H9 (cell line): Measurements from ENCODE around the gene BICD1. TPM values are rescaled to one million over a fixed set of nuclear protein-coding genes. Genes with fewer than 3 reads are reported as not detected.

ENCODE experiments used
- DNase-seq: peaks from one replicate; pipeline ENCODE4 v3.0.0-alpha.2; 2017
- H2AFZ ChIP-seq: one replicate; pipeline ENCODE4 v1.6.1; 2013; ENCODE audit warnings: mild to moderate bottlenecking, low read length, control low read depth, moderate library complexity
- H2AK5ac ChIP-seq: 2 replicates; pipeline ENCODE4 v1.6.1; 2013; ENCODE audit warnings: low read length, control low read depth, mixed read lengths; ENCODE audit not compliant: insufficient read length
- H2BK120ac ChIP-seq: one replicate; pipeline ENCODE4 v1.6.1; 2013; ENCODE audit warnings: low read depth, mild to moderate bottlenecking, low read length, control low read depth, inconsistent platforms; ENCODE audit not compliant: poor library complexity, severe bottlenecking
- H2BK12ac ChIP-seq: 2 replicates; pipeline ENCODE4 v1.6.1; 2013; ENCODE audit warnings: low read length, control low read depth, mixed read lengths, low read depth; ENCODE audit not compliant: insufficient read length
- H2BK15ac ChIP-seq: 2 replicates; pipeline ENCODE4 v1.6.1; 2013; ENCODE audit warnings: low read depth, low read length, control low read depth
- H2BK20ac ChIP-seq: one replicate; pipeline ENCODE4 v1.6.1; 2013; ENCODE audit warnings: low read depth, mild to moderate bottlenecking, low read length, control low read depth, inconsistent platforms; ENCODE audit not compliant: poor library complexity, severe bottlenecking
- H2BK5ac ChIP-seq: 2 replicates; pipeline ENCODE4 v1.6.1; 2013; ENCODE audit warnings: low read length, control low read depth, mixed read lengths; ENCODE audit not compliant: insufficient read length
- H3K14ac ChIP-seq: 2 replicates; pipeline ENCODE4 v1.6.1; 2013; ENCODE audit warnings: low read length, control low read depth; ENCODE audit not compliant: insufficient read depth
- H3K18ac ChIP-seq: 2 replicates; pipeline ENCODE4 v1.6.1; 2013; ENCODE audit warnings: low read depth, mild to moderate bottlenecking, mixed read lengths, low read length, control low read depth; ENCODE audit not compliant: insufficient read length
- H3K23ac ChIP-seq: 2 replicates; pipeline ENCODE4 v1.6.1; 2013; ENCODE audit warnings: low read length, control low read depth, mixed read lengths, low read depth; ENCODE audit not compliant: insufficient read length
- H3K23me2 ChIP-seq: 2 replicates; pipeline ENCODE4 v1.6.1; 2013; ENCODE audit warnings: low read depth, mild to moderate bottlenecking, mixed read lengths, low read length, control low read depth; ENCODE audit not compliant: insufficient read length, poor library complexity, severe bottlenecking
- H3K27ac ChIP-seq: 2 replicates; pipeline ENCODE4 v1.5.1; 2013; ENCODE audit warnings: low read length, control low read depth, mixed read lengths, low read depth; ENCODE audit not compliant: insufficient read length
- H3K27me3 ChIP-seq: 2 replicates; pipeline ENCODE4 v1.6.1; 2013; ENCODE audit warnings: low read length, control low read depth, inconsistent platforms; ENCODE audit not compliant: insufficient read depth
- H3K4ac ChIP-seq: 2 replicates; pipeline ENCODE4 v1.6.1; 2013; ENCODE audit warnings: low read depth, mild to moderate bottlenecking, control low read depth, inconsistent platforms, low read length, moderate library complexity
- H3K4me1 ChIP-seq: 2 replicates; pipeline ENCODE4 v1.6.1; 2013; ENCODE audit warnings: low read length, control low read depth, inconsistent platforms; ENCODE audit not compliant: insufficient read depth
- H3K4me2 ChIP-seq: 2 replicates; pipeline ENCODE4 v1.6.1; 2013; ENCODE audit warnings: low read length, control low read depth, mixed read lengths; ENCODE audit not compliant: insufficient read length, insufficient read depth
- H3K56ac ChIP-seq: 2 replicates; pipeline ENCODE4 v1.6.1; 2013; ENCODE audit warnings: low read depth, mild to moderate bottlenecking, mixed read lengths, low read length, control low read depth; ENCODE audit not compliant: insufficient read length
- H3K79me1 ChIP-seq: 2 replicates; pipeline ENCODE4 v1.6.1; 2013; ENCODE audit warnings: low read depth, mild to moderate bottlenecking, moderate library complexity, low read length, control low read depth, inconsistent platforms; ENCODE audit not compliant: insufficient read depth, poor library complexity, severe bottlenecking
- H3K79me2 ChIP-seq: 2 replicates; pipeline ENCODE4 v1.6.1; 2013; ENCODE audit warnings: low read length, control low read depth, inconsistent platforms; ENCODE audit not compliant: insufficient read depth
- H3K9ac ChIP-seq: 2 replicates; pipeline ENCODE4 v1.6.1; 2013; ENCODE audit warnings: low read length, control low read depth, mixed read lengths; ENCODE audit not compliant: insufficient read length; ENCODE audit errors: extremely low read depth
- H3K9me3 ChIP-seq: one replicate; pipeline ENCODE4 v1.6.1; 2013; ENCODE audit warnings: low read depth, low read length, inconsistent platforms; ENCODE audit not compliant: control insufficient read depth
- H3T11ph ChIP-seq: one replicate; pipeline ENCODE4 v1.6.1; 2013; ENCODE audit warnings: mild to moderate bottlenecking, low read length, control low read depth, inconsistent platforms
- H4K20me1 ChIP-seq: one replicate; pipeline ENCODE4 v1.6.1; 2013; ENCODE audit not compliant: control insufficient read depth, insufficient read length, insufficient read depth
- H4K5ac ChIP-seq: 2 replicates; pipeline ENCODE4 v1.6.1; 2013; ENCODE audit warnings: low read depth, mild to moderate bottlenecking, mixed read lengths, low read length, control low read depth; ENCODE audit not compliant: insufficient read length
- H4K8ac ChIP-seq: replicated peaks from 2 replicates; pipeline ENCODE4 v1.6.1; 2013; ENCODE audit warnings: low read length, control low read depth, mixed read lengths, low read depth; ENCODE audit not compliant: insufficient read length
- H4K91ac ChIP-seq: 2 replicates; pipeline ENCODE4 v1.6.1; 2013; ENCODE audit warnings: low read depth, mild to moderate bottlenecking, moderate library complexity, mixed read lengths, low read length, control low read depth; ENCODE audit not compliant: insufficient read length
- H3K27ac Mint-ChIP-seq, 3 experiments: 2 replicates in 2 of 3; 3 replicates in 1 of 3; pipeline ENCODE4 v1.8.0; 2020 to 2021; ENCODE audit warnings: mixed read lengths in 3 of 3, mild to moderate bottlenecking in 1 of 3, moderate library complexity in 1 of 3
- H3K27me3 Mint-ChIP-seq: 2 replicates; pipeline ENCODE4 v1.8.0; 2021; ENCODE audit warnings: low read depth, mild to moderate bottlenecking, moderate library complexity, mixed read lengths
- H3K36me3 Mint-ChIP-seq, 3 experiments: 2 replicates in 2 of 3; 3 replicates in 1 of 3; pipeline ENCODE4 v1.8.0; 2020 to 2021; ENCODE audit warnings: low read depth in 3 of 3, mixed read lengths in 3 of 3; ENCODE audit not compliant: insufficient read depth in 1 of 3
- H3K4me1 Mint-ChIP-seq, 2 experiments: 2 replicates each; pipeline ENCODE4 v1.8.0; 2020; ENCODE audit warnings: mixed read lengths in 2 of 2
- H3K4me3 Mint-ChIP-seq, 2 experiments: 2 replicates in 1 of 2; 3 replicates in 1 of 2; pipeline ENCODE4 v1.8.0; 2020 to 2021; ENCODE audit warnings: mild to moderate bottlenecking in 2 of 2, mixed read lengths in 2 of 2, moderate library complexity in 1 of 2
- H3K9me3 Mint-ChIP-seq, 2 experiments: 2 replicates in 1 of 2; 3 replicates in 1 of 2; pipeline ENCODE4 v1.8.0; 2020; ENCODE audit warnings: mild to moderate bottlenecking in 2 of 2, mixed read lengths in 2 of 2, moderate library complexity in 1 of 2
- CTCF ChIP-seq: fragments of 200-600 bp; sonication (generic); conservative IDR thresholded peaks from 3 replicates; pipeline ENCODE4 v1.8.0; 2021; ENCODE audit warnings: antibody characterized with exemption, mild to moderate bottlenecking
- WGBS: extraction: QIAGEN DNeasy Blood & Tissue Kit; methylation state at CpG from one replicate; pipeline ENCODE4 v1.1.7; 2013; ENCODE audit warnings: missing lambda C conversion rate, low lambda C conversion rate, mixed read lengths; ENCODE audit not compliant: insufficient read length; ENCODE audit errors: extremely low coverage; 5-methylcytosine and 5-hydroxymethylcytosine counted together
- total RNA-seq: library from RNA; stranded (reverse); gene quantifications from 2 replicates; pipeline ENCODE4 v1.2.1, GENCODE V29; 2021

Gene BICD1
- total RNA-seq, 1 experiment from 2014 or later: 134 TPM

GRCh38 chr12:32257695-32258496, 151.2 kb downstream of the BICD1 start:
- Histone ChIP-seq H3K23ac (no peak overlapping the region), H3K79me2 (no peaks in the 10 kb centered on the region), H3K4ac (no peak overlapping the region), H3K9me3 (no peaks in the 10 kb centered on the region), H3K23me2 (no peaks in the 10 kb centered on the region), H3K79me1 (no peaks in the 10 kb centered on the region), H4K20me1 (no peaks in the 10 kb centered on the region), H4K8ac (no peak overlapping the region), H3T11ph (no peak overlapping the region), H2AFZ (no peak overlapping the region), H2BK12ac (no peak overlapping the region), H2AK5ac (no peak overlapping the region), H2BK15ac (no peak overlapping the region), H3K4me1 (no peaks in the 10 kb centered on the region; the same call in 1 of the 2 replicates), H3K27ac (no peak overlapping the region), H2BK5ac (no peak overlapping the region), H3K14ac (no peak overlapping the region), H4K5ac (no peak overlapping the region), H3K4me2 (no peak overlapping the region), H3K18ac (no peak overlapping the region), H3K27me3 (no peaks in the 10 kb centered on the region), H3K56ac (no peak overlapping the region), H3K9ac (no peak overlapping the region), H2BK20ac (no peak overlapping the region), H2BK120ac (no peak overlapping the region), H4K91ac (no peak overlapping the region)
- no peak for DNase-seq
- H3K4me1 Mint-ChIP-seq: peaks cover 16 to 29% of the 10 kb centered on the region in 2 experiments
- no peak overlapping the region for H3K4me3 Mint-ChIP-seq
- H3K36me3 Mint-ChIP-seq: peaks cover 12 to 31% (median 21%) of the 10 kb centered on the region in 3 experiments
- no peaks in the 10 kb centered on the region for H3K27me3 Mint-ChIP-seq
- no CpG with 5 or more reads among the region's 7 CpGs for WGBS
- no peak for TF ChIP-seq CTCF
- no peaks in the 10 kb centered on the region for H3K9me3 Mint-ChIP-seq
- H3K27ac Mint-ChIP-seq: peak overlapping the region in 1 of 3 experiments; percentile 42; a peak in 1 of 7 replicates
